Right ventricle myocardium superior (tissue), 1 donor: ENCODE results near the gene ZNF341. TPM values are rescaled to one million over a fixed set of nuclear protein-coding genes. Genes with fewer than 3 reads are reported as not detected.
"Not testable (repeated sequence)": the region's sequence is repeated elsewhere in the genome, so short reads cannot be mapped to it uniquely, and the experiment has no call there.

ENCODE experiments used
- ATAC-seq: fragments of 200-7000 bp; cut with Tn5 transposase; one replicate; pipeline ENCODE4 v1.9.1; 2020; ENCODE audit warnings: mild to moderate bottlenecking; ENCODE audit not compliant: poor library complexity
- DNase-seq: peaks from one replicate; pipeline ENCODE4 v3.0.0-alpha.2; 2020
- intact Hi-C: fragments of 100-400 bp; cut with DNase I; formaldehyde crosslinking; loops from one replicate; pipeline ENCODE4 v1.11.2; 2022
- total RNA-seq: library from RNA; stranded (reverse); fragmentation: NEBNext Ultra II Directional; extraction: Animal tissue kit (Norgen Biotek cat#: 25700); gene quantifications from one replicate; pipeline ENCODE4 v1.2.1, GENCODE V29; 2021
- donor health status: DM: no; HTN: yes; CAD: no; lungs with severe emphysema.

The ZNF341 gene
- total RNA-seq, 1 donor from 2014 or later = 1.9 TPM

DNA sequence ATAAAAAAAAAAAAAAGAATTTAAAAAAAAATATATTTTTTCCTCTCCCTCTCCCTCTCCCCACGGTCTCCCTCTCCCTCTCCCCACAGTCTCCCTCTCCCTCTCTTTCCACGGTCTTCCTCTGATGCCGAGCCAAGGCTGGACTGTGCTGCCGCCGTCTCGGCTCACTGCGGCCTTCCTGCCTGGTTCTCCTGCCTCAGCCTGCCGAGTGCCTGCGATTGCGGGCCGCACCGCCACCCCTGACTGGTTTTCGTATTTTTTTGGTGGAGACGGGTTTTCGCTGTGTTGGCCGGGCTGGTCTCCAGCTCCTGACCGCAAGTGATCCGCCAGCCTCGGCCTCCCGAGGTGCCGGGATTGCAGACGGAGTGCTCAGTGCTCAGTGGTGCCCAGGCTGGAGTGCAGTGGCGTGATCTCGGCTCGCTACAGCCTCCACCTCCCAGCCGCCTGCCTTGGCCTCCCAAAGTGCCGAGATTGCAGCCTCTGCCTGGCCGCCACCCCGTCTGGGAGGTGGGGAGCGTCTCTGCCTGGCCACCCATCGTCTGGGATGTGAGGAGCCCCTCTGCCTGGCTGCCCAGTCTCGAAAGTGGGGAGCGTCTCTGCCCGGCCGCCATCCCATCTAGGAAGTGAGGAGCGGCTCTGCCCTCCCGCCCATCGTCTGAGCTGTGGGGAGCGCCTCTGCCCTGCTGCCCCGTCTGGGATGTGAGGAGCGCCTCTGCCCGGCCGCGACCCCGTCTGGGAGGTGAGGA lies 30.9 kb upstream of the ZNF341 start:
- ATAC-seq, DNase-seq, intact Hi-C loops: not testable (repeated sequence)

DNA sequence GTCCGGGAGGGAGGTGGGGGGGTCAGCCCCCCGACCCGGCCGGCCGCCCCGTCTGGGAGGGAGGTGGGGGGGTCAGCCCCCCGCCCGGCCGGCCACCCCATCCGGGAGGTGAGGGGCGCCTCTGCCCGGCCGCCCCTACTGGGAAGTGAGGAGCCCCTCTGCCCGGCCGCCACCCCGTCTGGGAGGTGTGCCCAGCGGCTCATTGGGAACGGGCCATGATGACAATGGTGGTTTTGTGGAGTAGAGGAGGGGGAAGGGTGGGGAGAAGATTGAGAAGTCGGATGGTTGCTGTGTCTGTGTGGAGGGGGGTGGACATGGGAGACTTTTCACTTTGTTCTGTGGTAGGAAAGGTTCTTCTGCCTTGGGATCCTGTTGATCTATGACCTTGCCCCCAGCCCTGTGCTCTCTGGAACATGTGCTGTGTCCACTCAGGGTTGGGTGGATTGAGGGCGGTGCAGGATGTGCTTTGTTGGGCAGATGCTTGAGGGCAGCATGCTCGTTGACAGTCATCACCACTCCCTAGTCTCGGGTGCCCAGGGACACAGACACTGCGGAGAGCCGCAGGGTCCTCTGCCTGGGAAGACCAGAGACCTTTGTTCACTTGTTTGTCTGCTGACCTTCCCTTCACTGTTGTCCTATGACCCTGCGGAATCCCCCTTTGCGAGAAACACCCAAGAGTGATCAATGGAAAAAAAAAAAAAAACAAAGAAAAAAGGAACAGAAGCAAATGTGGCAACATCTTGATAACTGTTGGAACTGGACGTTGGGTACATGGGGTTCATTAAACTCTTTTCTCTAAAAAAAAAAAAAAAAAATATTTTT lies 30.0 kb upstream of the ZNF341 start:
- DNase-seq = no peak
- ATAC-seq = no peak
- intact Hi-C loops = no loop called here

DNA sequence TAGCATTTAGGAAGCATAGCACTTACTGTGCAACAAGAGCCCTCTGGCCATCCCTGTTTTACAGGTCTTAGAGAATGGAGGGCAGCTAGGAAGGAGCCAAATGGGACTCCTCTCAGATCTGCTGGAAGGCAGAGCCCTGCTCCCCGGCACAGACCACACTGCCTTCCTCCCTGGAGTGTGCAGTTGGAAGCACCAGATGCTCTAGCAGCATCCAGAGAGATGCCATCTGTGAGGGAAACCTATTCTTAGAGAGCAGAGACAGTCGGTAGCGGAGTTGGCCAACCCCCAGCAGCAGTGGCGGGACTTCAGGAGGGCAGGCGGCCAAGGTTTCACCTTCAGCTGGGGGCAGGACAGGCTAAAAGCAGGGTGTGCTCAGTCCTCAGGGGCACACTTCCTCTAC lies 28.9 kb upstream of the ZNF341 start:
- intact Hi-C loops = no loop called here
- ATAC-seq (peak; percentile 91), DNase-seq (peak; percentile 78)

DNA sequence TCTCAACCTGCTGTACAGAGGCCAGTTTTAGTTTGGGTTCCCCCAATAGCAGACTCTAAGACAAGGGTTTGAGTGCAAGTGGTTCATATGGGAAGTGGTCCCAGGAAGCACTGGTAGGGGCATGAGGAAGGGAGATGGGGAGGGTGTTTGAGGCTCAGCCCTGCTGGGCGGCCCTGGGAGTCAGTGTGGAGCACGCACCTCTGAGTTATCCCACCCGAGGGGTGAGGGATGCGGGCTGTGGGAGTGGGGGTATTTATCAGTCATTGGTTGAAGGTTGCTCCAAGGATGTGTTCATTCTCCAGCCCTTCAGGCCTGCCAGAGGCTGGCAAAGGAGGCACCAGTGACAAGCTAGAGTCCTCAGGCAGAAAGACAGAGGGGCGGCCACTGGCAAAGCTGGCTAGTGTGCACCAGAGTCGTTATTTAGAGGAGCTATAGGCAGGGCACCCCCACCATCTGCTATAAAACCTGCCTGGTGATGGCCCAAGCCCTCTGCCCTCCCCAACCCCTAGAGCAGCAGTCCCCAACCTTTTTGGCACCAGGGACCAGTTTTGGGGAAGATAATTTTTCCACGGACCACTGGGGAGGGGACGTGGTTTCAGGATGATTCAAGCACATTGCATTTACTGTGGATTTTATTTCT lies 28.2 kb upstream of the ZNF341 start:
- intact Hi-C loops = no loop called here
- DNase-seq = no peak
- peak; percentile 15 for ATAC-seq

DNA sequence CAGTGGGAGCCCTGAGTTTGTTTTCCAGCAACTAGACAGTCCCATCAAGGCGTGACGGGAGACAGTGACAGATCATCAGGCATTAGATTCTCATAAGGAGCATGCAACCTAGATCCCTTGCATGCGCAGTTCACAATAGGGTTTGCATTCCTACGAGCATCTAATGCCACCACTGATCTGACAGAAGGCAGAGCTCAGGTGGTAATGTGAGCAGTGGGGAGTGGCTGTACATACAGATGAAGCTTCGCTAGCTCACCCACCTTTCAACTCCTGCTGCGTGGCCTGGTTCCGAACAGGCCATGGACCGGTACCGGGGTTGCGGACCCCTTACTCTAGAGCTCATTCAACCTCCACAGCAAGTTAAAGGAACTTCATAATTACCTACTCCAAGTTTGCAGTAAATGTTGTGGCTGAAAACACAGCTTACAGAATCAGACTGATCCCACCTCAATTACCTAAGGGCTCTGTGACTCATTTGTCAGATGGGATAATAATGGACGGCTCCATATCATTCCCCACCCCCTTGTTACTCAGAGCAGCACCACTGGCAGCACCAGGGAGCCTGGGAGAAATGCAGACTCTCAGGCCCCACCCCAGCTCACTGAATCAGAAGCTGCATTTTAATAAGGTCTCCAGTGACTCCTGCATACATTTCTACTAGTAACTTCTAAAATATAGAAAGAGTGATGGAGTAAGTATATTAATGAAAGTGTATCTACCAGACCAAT lies 27.4 kb upstream of the ZNF341 start:
- DNase-seq = no peak
- intact Hi-C loops = no loop called here
- no peak for ATAC-seq

DNA sequence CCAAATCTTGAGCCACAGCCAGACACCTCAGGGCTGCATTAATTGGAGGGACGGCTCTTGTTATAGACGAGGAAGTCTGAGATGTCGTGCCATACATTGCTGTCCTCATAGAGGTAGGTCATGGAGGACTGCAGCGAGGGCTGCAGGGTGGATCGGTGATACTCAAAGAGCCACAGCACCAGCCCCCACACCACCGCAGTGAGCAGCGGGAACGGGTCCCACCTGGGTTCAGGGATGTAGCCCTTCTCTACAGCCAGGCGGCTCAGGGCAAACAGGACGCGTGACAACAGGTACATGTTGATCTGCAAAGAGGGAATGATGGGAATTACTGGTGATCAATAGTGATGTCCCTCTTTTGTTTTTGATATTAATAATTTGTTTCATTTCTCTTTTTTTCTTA lies 24.1 kb upstream of the ZNF341 start:
- no peak for ATAC-seq
- DNase-seq = no peak
- intact Hi-C loops = no loop called here

DNA sequence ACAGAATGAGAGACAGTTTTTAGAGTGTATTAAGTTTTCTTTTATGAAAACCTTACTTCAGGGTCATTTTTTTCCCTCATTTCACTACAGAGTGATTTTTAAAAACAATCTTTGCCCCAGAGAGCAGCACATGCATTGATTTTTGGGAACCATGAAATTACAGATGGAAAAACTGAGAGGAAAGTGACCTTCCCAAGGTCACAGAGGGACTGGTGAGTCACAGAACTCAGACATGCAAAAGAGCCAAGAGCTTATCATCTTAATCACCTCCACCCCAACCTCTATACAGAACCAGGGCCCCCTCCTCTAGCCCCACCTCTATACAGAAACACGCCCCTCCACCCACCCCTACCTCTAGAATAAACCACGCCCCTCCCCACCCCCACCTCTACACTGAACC lies 22.4 kb upstream of the ZNF341 start:
- no peak for DNase-seq
- intact Hi-C loops = no loop called here
- no peak for ATAC-seq

DNA sequence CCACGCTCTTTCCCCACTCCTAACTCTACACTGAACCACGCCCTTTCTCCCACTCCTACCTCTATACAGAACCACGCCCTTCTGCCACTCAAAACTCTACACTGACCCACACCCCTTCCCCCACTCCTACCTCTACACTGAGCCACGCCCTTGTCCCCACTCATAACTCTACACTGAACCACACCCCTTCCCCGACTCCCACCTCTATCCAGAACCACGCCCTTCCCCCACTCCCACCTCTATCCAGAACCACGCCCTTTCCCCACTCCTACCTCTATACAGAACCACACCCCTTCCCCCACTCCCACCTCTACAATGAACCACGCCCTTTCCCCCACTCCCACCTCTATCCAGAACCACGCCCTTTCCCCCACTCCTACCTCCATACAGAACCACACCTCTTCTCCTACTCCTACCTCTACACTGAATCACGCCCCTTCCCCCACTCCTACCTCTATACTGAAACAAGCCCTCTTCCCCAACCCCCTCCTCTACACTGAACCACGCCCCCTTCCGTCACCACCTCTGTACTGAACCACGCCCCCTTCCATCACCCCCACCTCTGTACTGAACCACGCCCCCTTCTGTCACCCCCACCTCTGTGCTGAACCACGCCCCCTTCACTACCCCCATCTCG lies 21.8 kb upstream of the ZNF341 start:
- DNase-seq (no peak), ATAC-seq (no peak)
- intact Hi-C loops = no loop called here

DNA sequence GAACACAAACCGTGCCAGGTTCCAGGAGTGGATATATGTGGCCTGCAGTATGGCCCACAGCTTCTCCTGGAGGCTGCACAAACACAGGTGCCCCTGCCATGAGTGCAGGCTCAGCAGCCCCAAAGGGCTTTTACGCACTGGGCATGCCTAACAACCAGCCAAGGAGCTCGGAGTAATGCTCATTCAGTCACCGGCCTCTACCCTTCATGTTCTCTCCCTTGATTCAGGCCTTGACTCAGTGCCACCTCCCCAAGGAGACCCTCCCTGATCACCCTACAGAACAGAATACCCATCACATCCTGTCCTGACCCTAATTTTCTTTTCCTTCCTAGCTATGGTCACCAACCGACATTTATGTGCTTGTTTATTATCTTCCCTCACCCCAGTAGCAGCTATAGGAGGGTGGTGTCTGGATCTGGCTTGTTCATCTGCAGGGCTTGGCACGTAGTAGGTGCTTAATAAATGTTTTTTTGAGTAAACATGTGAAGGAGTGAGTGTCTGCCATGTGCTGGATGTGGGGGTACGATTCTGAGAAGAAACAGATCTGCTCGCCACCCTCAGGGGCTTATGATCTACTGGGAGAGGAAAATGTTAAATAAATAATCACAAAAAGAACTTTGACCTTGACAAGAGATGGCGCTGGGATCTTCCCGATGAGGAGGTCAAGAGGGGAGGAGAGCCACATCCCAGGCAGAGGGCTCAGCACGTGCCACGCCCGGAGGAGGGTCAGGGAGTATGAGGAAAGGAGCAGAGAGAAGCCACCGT lies 20.9 kb upstream of the ZNF341 start:
- no peak for DNase-seq
- intact Hi-C loops = no loop called here
- no peak for ATAC-seq

DNA sequence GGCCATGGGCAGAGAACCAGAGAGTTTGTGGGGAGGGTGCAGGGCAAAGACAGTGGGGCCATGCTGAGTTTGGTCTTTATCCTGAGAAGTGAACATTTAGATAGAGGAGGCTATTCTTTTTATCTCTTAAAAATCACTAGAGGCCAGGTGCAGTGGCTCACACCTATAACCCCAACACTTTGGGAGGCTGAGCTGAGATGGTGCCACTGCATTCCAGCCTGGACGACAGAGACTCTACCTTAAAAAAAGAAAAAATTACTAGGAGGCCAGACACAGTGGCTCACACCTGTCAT lies 20.4 kb upstream of the ZNF341 start:
- DNase-seq (peak; percentile 0), ATAC-seq (no peak)
- intact Hi-C loops = no loop called here

DNA sequence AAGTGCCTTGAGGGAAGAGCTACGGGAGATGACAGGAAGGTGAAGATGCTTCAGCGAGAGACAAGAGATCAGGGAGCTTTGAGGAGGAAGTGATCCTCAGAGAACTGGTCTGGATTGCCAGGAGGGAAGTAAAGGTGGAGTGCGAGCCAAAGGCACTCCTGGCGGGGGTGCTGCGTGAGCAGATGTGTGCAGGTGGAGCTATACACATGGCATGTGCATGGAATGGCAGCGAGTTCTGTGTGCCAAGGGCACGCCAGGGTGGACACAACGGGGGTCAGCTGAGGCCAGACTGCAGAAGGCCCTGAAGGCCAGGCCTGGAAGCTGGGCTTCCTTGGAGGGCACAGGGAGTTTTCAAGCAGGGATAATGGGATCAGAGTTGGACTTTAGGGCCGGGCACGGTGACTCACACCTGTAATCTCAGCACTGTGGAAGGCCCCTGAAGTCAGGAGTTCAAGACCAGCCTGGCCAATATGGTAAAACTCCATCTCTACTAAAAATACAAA lies 17.9 kb upstream of the ZNF341 start:
- no peak for DNase-seq
- no peak for ATAC-seq
- intact Hi-C loops = no loop called here

DNA sequence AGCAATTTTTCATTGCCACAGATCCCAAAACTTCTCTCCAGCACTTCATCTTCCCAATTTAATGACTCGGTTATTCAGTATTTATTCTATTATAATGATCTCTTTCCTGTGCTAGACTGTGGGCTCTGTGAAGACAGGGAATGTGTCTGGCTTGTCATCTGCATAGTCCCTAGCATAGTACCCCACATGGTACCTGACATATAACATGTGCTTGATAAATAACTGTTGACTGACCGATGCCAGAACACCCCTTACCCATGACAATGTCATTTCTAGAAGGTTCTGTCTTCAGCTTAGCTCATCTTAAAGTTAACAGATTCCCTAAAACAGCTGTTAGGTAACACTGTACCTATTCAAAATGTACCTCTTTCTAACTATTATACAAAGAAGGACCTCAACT lies 15.3 kb upstream of the ZNF341 start:
- ATAC-seq (no peak), DNase-seq (no peak)
- intact Hi-C loops = no loop called here

DNA sequence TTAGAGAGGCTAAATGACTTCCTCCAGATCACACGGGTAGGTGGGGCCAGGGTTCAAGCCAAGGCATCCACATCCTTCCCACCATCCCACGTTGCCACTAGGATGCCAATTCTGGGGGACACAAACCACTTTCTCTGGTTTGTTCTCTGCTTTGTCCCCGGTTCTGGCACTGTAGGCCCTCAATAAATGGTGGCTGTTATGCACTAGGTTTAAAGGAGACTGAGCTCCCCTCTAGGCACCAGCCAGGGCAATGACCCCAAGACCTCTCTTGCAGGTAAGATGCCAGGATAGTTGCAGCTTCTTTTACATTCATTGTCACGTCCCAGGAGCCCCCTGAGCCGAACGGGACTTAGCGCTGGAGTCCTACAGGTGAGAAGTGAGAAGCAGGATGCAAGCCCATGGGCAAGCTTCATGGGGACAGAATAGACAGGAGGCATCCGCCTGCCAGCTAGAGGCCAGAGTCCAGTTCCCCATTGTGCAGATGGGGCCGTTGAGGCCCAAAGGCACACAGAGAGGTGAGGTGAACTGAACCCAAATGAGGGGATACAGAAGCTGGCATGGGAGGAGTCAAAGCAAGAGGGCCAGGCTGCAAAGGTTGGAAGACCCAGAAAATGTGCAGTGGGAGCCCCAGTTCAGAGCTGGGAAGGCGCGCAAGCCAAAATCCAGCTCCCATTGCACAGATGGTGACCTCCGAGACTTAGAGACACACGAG lies 12.4 kb upstream of the ZNF341 start:
- DNase-seq (no peak), ATAC-seq (no peak)
- intact Hi-C loops = no loop called here

DNA sequence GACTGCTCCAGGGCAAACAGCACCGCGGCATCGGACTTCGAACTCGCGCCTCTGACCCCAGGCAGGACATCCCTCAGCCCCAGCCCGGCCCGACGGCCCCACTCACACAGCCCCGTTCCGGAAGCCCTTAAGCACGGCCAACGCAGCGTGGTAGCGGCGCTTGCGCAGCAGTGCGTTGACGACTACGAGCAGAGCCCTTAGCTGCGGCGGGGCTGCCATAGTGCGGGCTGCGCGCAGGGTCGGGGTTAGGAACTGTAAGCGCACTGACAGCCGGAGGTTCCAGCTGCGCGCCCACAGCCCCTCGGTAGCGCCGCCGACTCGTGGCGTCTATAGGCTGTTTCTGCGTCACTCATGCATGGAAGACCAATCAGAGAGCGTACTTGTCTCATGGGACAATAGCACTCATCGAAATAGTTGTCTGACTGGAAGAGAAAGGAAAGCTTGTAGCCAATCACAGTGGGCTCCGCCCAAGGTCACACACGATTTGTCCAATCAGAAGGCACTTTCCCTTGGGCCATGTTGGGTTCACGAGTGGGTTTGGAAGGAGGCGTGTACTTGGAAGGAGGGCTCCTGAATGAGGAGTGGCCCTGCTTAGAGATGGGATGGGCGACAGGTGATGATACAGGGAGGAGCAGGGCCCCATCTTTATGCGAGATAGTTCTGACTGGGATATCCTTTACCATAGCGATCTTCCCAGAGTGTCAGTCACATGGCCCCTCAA lies 11.6 kb upstream of the ZNF341 start, which contains the start of gene PXMP4:
TSS of gene PXMP4 (minus strand) at position 322 of the 721 bp plus-strand sequence. CDS start at position 219, 103 bp downstream.
- intact Hi-C loops = no loop called here
- DNase-seq (peak; percentile 92), ATAC-seq (peak; percentile 99)

DNA sequence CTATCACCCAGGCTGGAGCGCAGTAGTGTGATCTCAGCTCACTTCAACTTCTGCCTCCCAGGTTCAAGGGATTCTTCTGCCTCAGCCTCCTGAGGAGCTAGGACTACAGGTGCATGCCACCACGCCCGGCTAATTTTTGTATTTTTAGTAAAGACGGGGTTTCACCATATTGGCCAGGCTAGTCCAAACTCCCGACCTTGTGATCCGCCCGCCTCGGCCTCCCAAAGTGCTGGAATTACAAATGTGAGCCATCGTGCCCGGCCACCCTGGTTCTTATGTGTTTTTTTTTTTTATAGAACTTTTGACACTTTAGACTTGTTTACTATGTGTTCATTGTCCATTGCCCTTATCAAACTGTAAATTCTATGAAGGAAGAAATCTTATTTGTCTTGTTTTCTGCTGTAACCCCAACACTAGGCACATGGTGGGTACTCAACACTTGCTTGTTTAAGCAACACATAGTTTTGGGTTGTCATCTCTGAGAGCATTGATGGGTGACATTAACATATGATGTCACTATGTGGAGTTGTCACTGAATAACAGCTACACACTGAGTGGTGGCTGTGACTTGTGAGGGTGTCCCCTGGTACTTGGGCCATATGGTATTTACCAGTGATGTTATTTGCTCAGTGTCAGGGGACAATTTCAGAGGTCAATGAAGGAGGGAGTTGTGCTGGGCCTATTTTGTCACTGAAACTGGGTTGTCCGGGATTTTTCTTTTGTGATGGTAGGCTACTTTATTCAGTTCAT lies 10.2 kb upstream of the ZNF341 start:
- DNase-seq = peak; percentile 29
- intact Hi-C loops = no loop called here
- ATAC-seq = no peak
